Duodenal mucosa (tissue), 2 donors: ENCODE results near the gene STPG2.
A peak's percentile ranks its signal among the peaks of the same experiment; 100 is the strongest.

Experiments used
- H3K27ac ChIP-seq: one replicate; pipeline ENCODE4 v1.7.0; 2013; ENCODE audit warnings: low read depth, low read length
- H3K27me3 ChIP-seq, 2 donors: one replicate each; pipeline ENCODE4 v1.7.0; 2013; ENCODE audit warnings: low read length in 2 of 2, control low read depth in 1 of 2; ENCODE audit not compliant: insufficient read depth in 2 of 2, control insufficient read depth in 1 of 2
- H3K36me3 ChIP-seq, 2 donors: one replicate each; pipeline ENCODE4 v1.7.0; 2013; ENCODE audit warnings: low read length in 2 of 2, control low read depth in 1 of 2; ENCODE audit not compliant: insufficient read depth in 2 of 2, control insufficient read depth in 1 of 2
- H3K4me1 ChIP-seq, 2 donors: one replicate each; pipeline ENCODE4 v1.7.0; 2013; ENCODE audit warnings: low read length in 2 of 2, control low read depth in 1 of 2; ENCODE audit not compliant: insufficient read depth in 2 of 2, control insufficient read depth in 1 of 2
- H3K4me3 ChIP-seq, 2 donors: one replicate each; pipeline ENCODE4 v1.7.0; 2013; ENCODE audit warnings: low read length in 2 of 2, low read depth in 1 of 2
- H3K9ac ChIP-seq, 2 donors: one replicate each; pipeline ENCODE4 v1.7.0; 2013; ENCODE audit warnings: low read length in 2 of 2, low read depth in 1 of 2
- H3K9me3 ChIP-seq, 2 donors: one replicate each; pipeline ENCODE4 v1.7.0; 2013; ENCODE audit warnings: low read length in 2 of 2, control low read depth in 1 of 2; ENCODE audit not compliant: control insufficient read depth in 1 of 2

Gene STPG2

GRCh38 chr4:98143001-98143899, at the start of gene STPG2:
STPG2 (minus strand) TSS chr4:98143476.
- no peaks in the 10 kb centered on the region for H3K27me3 ChIP-seq
- H3K27ac ChIP-seq: peak within 1 kb of the TSS; percentile 94
- H3K4me1 ChIP-seq: peaks cover 3 to 4% of the 10 kb centered on the region in 2 donors
- H3K36me3 ChIP-seq: no peaks in the 10 kb centered on the region
- no peaks in the 10 kb centered on the region for H3K9me3 ChIP-seq
- H3K4me3 ChIP-seq: peak within 1 kb of the TSS; percentile 89 to 97
- peak within 1 kb of the TSS; percentile 83 to 86 for H3K9ac ChIP-seq

DNA sequence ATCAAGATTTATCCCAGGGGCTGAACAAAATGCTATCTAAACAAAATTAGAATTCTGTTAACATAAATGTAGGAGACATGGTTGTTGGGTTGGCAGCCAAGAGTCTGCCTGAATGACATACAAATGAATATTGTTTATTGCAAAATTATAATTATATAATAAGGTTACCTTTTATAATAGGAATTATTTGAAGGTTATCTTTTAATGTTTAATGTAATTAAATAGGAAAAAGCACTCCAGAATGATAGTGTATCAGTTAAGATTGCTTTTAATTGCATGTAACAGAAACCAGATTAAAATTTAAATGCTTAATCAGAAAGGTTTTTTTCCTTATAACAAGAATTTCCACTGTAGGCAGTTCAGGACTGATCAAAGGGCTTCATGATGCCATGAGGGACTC, 42.0 kb upstream of the STPG2 start:
- H3K36me3 ChIP-seq: no peaks in the 10 kb centered on the region
- H3K9ac ChIP-seq: no peak overlapping the region
- no peak overlapping the region for H3K27ac ChIP-seq
- H3K4me1 ChIP-seq: no peaks in the 10 kb centered on the region
- H3K9me3 ChIP-seq: no peaks in the 10 kb centered on the region
- no peak overlapping the region for H3K4me3 ChIP-seq
- H3K27me3 ChIP-seq: no peaks in the 10 kb centered on the region

GRCh38 chr4:98181809-98182208, 38.5 kb upstream of the STPG2 start:
- H3K27ac ChIP-seq: no peak overlapping the region
- no peaks in the 10 kb centered on the region for H3K27me3 ChIP-seq
- H3K9me3 ChIP-seq: no peaks in the 10 kb centered on the region
- no peak overlapping the region for H3K4me3 ChIP-seq
- no peaks in the 10 kb centered on the region for H3K36me3 ChIP-seq
- no peaks in the 10 kb centered on the region for H3K4me1 ChIP-seq
- no peak overlapping the region for H3K9ac ChIP-seq

- Histone ChIP-seq H3K36me3 (no peaks in the 10 kb centered on the region), H3K9me3 (no peaks in the 10 kb centered on the region), H3K27me3 (no peaks in the 10 kb centered on the region), H3K4me1 (no peaks in the 10 kb centered on the region), H3K4me3 (no peak overlapping the region), H3K9ac (no peak overlapping the region), H3K27ac (no peak overlapping the region)
Observed at GRCh38 chr4:98179951-98180350, 36.7 kb upstream of the STPG2 start.

- H3K9ac ChIP-seq: no peak overlapping the region
- no peaks in the 10 kb centered on the region for H3K4me1 ChIP-seq
- no peaks in the 10 kb centered on the region for H3K27me3 ChIP-seq
- no peaks in the 10 kb centered on the region for H3K36me3 ChIP-seq
- no peak overlapping the region for H3K27ac ChIP-seq
- no peak overlapping the region for H3K4me3 ChIP-seq
- no peaks in the 10 kb centered on the region for H3K9me3 ChIP-seq
Observed at GRCh38 chr4:98176531-98176930, 33.3 kb upstream of the STPG2 start.

DNA sequence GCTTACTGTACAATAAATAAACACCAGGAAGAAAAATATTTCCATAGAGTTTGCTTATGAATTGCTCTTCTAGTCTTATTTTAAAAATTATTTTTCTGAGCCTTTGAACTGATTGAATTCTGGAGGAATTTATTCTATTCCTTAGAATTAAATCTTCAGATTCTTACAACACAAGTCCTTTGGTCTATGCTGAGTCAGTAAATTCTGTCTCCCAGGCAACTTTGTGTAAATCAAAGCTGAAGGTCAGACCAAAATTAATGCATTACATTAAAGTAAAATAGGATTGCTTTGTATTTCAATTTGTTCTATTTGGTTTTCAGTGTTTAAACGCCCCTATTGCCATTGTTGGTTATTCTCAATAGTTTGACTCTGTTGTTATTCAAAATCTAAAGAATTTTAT, 26.8 kb upstream of the STPG2 start:
- Histone ChIP-seq H3K36me3 (no peaks in the 10 kb centered on the region), H3K27ac (no peak overlapping the region), H3K9me3 (no peaks in the 10 kb centered on the region), H3K9ac (no peak overlapping the region), H3K4me3 (no peak overlapping the region), H3K4me1 (no peaks in the 10 kb centered on the region), H3K27me3 (no peaks in the 10 kb centered on the region)

GRCh38 chr4:98166731-98167041, 23.4 kb upstream of the STPG2 start:
- Histone ChIP-seq H3K36me3 (no peaks in the 10 kb centered on the region), H3K27me3 (no peaks in the 10 kb centered on the region), H3K9me3 (no peaks in the 10 kb centered on the region), H3K9ac (no peak overlapping the region), H3K4me3 (no peak overlapping the region), H3K27ac (no peak overlapping the region), H3K4me1 (no peaks in the 10 kb centered on the region)

DNA sequence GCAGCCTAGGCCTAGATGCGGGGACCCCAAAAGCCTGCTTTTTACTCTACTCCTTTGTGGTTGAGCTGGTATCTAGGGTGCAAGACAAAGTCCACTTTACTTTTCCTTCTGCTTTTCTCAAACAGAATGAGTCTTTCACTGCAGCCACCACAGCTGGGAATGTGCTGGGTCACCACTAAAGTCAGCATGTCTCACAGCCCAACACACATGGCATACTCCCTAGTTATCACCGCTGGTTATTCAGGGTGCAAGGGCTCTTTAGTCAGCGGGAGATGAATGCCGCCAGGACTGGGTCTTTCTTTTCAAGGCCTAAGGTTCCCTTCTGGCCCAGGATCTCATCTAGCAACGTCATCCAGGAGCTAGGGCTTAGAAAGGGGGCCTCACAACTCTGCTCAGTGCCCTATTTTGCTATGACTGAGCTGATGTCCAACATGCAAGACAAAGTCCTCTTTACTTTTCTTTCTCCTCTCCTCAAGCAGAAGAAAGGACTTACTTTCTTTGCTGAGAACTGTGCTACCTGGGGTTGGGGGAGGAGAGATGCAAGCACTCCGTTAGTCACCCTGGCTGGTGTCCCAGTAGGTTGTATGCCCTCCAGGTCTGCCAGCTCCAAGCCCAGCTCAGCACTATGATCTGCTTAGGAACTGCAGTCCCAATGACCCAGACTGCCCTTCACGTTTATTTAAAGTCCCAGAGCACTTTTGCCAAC, 22.9 kb upstream of the STPG2 start:
- H3K4me3 ChIP-seq: no peak overlapping the region
- no peaks in the 10 kb centered on the region for H3K36me3 ChIP-seq
- no peak overlapping the region for H3K9ac ChIP-seq
- H3K27ac ChIP-seq: no peak overlapping the region
- H3K9me3 ChIP-seq: no peaks in the 10 kb centered on the region
- H3K4me1 ChIP-seq: no peaks in the 10 kb centered on the region
- no peaks in the 10 kb centered on the region for H3K27me3 ChIP-seq

- no peak overlapping the region for H3K4me3 ChIP-seq
Observed at GRCh38 chr4:98162696-98163095, 19.4 kb upstream of the STPG2 start.

DNA sequence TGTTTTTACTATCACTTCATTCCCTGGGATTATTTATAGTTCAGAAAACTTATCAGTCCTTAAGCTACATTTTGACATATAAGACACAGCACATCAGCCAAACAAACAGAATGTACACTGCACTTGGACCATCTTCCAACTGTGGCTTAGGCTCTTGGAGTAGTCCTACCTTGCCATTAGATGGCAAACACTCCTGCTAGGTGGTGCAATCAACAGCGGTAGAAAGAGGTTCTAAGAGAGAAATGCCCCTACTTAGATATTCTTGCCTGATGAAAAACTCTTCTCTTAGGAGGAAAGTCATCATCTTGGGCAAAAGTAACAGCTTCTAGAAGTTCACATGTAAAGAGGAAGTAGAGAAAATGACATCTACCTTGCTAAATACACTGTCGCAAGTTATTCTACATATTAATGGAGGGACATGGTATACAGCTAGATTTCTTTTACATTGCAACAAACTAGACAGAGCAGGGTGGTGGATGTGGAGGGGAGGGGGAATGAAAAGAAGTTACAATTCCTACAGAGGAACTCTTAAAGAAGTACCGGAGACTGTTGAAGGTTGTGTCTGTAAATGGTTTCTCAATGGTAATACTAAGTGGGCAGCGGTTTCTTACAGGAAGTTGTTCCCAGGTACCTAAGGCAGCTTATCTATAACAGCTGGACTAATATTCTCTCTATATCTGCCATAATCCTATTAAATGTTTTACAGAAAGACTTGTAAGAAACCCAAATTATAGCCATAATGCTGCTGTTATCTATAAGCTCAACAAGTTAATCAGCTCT, 8.1 kb upstream of the STPG2 start:
- Histone ChIP-seq H3K27ac (no peak overlapping the region), H3K36me3 (no peaks in the 10 kb centered on the region), H3K27me3 (no peaks in the 10 kb centered on the region), H3K9me3 (no peaks in the 10 kb centered on the region), H3K9ac (no peak overlapping the region), H3K4me3 (no peak overlapping the region), H3K4me1 (no peaks in the 10 kb centered on the region)

More at GRCh38 chr4:98162696-98163095, 19.4 kb upstream of the STPG2 start:
- Histone ChIP-seq H3K27ac (no peak overlapping the region), H3K4me1 (no peaks in the 10 kb centered on the region), H3K36me3 (no peaks in the 10 kb centered on the region), H3K9me3 (no peaks in the 10 kb centered on the region), H3K9ac (no peak overlapping the region), H3K27me3 (no peaks in the 10 kb centered on the region)
